Measurements from ENCODE around the gene MMD2.
A peak's percentile ranks its signal among the peaks of the same experiment; 100 is the strongest.
"Not testable (repeated sequence)": the region's sequence is repeated elsewhere in the genome, so short reads cannot be mapped to it uniquely, and the experiment has no call there.

MMD2 gene

GRCh38 chr7:4958477-4959301 is at the start of gene MMD2:
TSS of gene MMD2 (minus strand) at chr7:4959187. CDS start at chr7:4959017, 170 bp downstream.
- DNase-seq (ENCODE audit: low spot score), result no peak

GRCh38 chr7:5005066-5005465 is 46.1 kb upstream of the MMD2 start:
- DNase-seq (ENCODE audit: low spot score), result peak; percentile 56

DNA sequence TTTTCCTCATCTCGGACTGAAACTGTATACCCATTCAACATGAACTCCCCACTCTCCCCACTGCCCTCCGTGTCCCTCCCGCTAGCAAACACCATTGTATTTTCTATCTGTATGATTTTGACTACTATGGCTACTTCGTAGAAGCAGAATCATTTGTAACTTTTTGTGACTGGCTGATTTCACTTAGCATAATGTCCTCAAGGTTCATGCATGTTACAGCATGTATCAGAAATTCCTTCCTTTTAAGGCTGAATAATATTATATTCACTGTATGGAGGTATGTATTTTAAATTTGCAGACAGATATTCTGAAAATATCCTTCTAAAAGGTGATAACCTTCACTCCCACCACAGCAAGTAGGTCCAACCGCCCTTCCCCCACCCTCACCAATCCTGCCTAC is 42.9 kb upstream of the MMD2 start:
- no peak for DNase-seq (ENCODE audit: low spot score)

DNA sequence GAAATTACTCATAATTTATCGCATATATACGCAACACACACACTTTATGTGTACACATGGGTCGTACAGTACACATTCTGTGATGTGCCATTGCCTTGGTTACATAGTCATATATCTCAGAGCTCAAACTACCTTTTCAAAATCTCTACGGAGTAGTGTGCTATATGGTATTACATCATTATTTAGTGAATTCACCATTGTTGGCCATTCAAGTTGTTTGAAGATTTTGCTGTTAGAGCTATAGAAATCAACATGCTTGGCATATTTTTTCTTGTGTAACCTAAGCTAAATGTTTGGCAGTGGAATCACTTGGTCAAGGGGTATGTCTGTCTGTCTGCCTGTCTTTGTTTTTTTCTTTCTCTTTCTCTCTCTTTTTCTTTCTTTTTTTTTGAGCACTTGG is 42.0 kb upstream of the MMD2 start:
- DNase-seq (ENCODE audit: low spot score), result no peak

DNA sequence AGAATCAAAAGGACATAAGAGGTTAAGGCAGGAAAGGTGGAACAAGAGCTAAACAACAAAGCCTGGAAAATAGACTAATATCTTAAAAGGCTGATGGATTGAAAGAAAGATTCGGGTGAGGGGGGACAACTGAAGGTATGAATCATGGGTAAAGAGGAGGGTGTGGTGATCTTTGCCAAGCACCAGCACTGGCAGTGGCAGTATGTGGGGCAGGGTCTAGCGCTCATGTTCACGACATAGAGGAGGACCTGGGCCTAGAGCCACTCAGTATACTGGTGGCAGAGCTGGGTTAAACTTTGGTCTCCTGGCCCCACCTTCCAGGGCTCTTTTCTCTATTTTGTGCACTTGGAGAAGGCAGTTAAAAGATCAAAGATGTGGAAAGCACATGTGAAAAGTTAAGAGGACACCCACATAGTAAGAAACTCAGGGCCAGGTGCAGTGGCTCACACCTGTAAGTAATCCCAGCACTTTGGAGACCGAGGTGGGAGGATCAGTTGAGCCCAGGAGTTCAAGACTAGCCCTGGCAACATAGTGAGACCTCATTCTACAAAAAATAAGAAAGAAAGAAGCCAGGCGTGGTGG is 40.5 kb upstream of the MMD2 start:
- no peak for DNase-seq (ENCODE audit: low spot score)

- no peak for DNase-seq (ENCODE audit: low spot score)
These were observed 39.9 kb upstream of the MMD2 start for GRCh38 chr7:4998910-4999309.

- DNase-seq (ENCODE audit: low spot score), result no peak
These were observed 39.3 kb upstream of the MMD2 start for GRCh38 chr7:4998244-4998643.

- no peak for DNase-seq (ENCODE audit: low spot score)
These were observed 37.8 kb upstream of the MMD2 start for GRCh38 chr7:4996696-4997222.

- no peak for DNase-seq (ENCODE audit: low spot score)
These were observed 36.5 kb upstream of the MMD2 start for GRCh38 chr7:4995429-4995969.

DNA sequence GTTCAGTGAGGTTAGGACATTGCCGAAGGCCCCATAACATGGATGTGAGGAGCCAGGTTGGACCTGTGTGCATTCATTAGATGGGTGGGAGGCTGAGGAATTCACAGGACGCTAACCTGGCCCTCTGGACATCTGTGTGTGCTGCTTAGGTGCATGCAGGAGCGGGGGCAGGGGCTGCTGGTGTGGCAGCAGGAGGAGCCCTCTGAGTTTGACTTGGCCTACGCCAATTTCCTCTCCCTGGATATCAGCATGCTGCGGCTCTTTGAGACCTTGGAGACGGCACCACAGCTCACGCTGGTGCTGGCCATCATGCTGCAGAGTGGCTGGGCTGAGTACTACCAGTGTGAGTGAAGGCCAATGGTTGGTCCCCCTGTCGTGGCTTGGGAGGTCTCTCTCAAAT is 34.5 kb upstream of the MMD2 start:
- DNase-seq (ENCODE audit: low spot score), result no peak

DNA sequence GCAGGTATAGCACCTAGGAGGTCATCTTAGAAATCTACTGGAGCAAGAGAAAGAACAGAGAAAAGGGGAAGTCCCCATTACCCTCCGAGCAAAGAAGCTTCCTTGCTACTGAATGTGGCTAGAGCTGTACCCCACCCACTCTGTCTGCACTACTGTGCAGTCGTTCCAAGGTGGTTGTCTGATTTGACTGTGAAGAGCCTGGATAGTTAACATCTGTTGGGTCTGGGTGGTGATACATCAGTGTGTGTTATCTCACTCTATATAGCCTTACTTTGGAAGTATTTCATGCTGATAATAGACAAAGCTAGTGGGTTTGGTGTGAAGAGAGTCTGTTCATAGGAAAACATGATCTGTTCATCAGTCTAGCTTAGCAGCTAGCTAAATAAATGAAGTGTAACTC is 23.8 kb upstream of the MMD2 start:
- DNase-seq (ENCODE audit: low spot score), result not testable (repeated sequence)

- not testable (repeated sequence) for DNase-seq (ENCODE audit: low spot score)
These were observed 22.4 kb upstream of the MMD2 start for GRCh38 chr7:4981295-4981890.

DNA sequence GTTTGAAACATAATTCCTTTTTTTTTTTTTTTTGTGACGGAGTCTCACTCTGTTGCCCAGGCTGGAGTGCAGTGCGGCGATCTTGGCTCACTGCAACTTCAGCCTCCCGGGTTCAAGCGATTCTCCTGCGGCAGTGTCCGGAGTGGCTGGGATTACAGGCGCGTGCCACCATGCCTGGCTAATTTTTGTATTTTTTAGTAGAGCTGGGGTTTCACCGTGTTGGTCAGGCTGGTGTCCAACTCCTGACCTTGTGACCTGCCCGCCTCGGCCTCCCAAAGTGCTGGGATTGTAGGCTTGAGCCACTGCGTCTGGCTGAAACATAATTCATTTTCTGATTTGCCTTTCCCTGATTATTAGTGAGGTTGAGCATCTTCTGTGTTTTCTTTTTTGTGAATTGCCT is 16.6 kb upstream of the MMD2 start:
- not testable (repeated sequence) for DNase-seq (ENCODE audit: low spot score)

- DNase-seq (ENCODE audit: low spot score), result peak; percentile 90
These were observed 14.8 kb upstream of the MMD2 start for GRCh38 chr7:4973728-4974198.

DNA sequence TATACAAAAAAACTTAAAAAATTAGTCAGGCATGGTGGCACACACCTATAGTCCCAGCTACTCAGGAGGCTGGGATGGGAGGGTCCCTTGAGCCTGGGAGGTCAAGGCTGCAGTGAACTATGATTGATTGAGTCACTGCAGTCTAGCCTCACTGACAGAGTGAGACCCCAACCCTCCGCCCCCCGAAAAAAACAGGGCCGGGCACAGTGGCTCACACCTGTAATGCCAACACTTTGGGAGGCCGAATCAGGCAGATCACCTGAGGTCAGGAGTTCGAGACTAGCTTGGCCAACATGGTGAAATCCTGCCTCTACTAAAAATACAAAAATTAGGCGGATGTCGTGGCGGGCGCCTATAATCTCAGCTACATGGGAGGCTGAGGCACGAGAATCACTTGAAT is 13.5 kb upstream of the MMD2 start:
- DNase-seq (ENCODE audit: low spot score), result not testable (repeated sequence)

DNA sequence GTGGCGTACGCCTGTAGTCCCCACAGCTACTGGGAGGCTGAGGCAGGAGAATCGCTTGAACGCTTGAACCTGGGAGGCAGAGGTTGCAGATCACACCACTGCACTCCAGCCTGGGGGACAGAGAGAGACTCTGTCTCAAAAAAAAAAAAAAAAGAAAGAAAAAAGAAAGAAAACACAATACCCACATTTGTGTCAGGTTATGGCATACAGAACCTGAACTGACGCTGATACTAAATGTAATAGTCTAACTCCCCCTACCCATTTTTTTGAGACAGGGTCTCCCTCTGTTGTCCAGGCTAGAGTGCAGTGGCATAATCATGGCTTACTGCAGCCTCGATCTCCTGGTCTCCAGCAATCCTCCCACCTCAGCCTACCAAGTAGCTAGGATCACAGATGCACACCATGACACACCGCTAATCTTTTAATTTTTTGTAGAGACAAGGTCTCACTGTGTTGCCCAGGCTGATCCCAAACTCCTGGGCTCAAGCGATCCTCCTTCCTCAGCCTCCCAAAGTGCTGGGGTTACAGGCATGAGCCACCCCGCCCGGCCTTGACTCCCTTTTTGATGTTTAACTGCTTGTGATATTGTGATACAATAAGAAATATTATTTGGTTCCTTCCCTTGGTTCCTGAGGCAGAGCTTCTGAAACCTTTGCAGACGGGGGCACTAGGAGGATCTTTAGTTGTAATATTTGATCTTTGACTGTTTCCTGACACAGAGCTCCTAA is 6.5 kb upstream of the MMD2 start:
- no peak for DNase-seq (ENCODE audit: low spot score)

- no peak for DNase-seq (ENCODE audit: low spot score)
These were observed 5.5 kb upstream of the MMD2 start for GRCh38 chr7:4964506-4964905.

GRCh38 chr7:4962872-4963775 is 4.1 kb upstream of the MMD2 start:
- DNase-seq (ENCODE audit: low spot score), result no peak

DNA sequence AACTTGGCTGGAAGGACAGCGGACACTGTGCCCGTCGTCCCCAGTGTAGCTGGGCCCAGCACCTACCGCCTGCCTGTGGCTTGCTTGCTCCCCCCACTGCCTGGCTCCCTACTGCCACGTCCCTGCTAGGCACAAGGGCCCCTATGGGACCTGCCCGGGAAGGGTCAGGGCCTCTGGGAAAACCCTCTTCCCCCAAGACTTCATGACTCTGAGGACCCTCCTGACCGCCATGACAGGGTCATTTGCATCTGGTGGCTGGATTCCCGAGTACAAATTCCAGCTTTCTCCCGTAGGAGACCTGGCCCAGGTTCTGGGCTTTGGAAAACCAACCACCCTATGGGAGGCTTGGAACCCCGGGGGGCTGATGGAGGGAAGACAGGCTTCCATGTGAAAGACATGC is 1.4 kb upstream of the MMD2 start:
- peak; percentile 38 for DNase-seq (ENCODE audit: low spot score)

DNA sequence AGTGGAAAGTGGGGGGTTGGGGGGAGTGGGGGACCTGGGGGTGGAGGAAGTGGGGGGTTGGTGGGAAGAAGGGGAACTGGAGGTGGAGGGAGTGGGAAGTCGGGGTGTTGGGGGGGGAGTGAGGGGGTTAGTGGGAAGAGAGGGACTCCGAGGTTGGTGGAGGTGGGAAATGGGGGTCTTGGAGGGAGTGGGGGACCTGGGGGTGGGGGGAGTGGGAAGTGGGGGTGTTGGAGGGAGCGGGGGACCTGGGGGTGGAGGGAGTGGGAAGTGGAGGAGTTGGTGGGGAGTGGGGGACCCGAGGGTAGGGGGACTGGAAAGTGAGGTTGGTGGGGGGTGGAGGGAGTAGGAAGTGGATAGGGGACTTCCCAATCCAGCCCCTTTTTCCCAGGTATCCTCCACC is 906 bp upstream of the MMD2 start:
- DNase-seq (ENCODE audit: low spot score), result no peak

GRCh38 chr7:4959306-4959705 is 319 bp upstream of the MMD2 start:
- no peak for DNase-seq (ENCODE audit: low spot score)

Measured in pons (tissue), 1 donor.